ENCODE measurements around the gene BCL2L11. TPM values are rescaled to one million over a fixed set of nuclear protein-coding genes. Genes with fewer than 3 reads are reported as not detected.

Gene BCL2L11
- total RNA-seq, 6 experiments from 2014 or later: 0.67 to 0.95 (median 0.81) TPM

- TF ChIP-seq CTCF (IDR thresholded peaks at IDR 0.05): no peak
- no peaks in the 10 kb centered on the region for H3K9me3 Mint-ChIP-seq
- no peak overlapping the region for H3K27ac Mint-ChIP-seq
- no peak overlapping the region for H3K4me3 Mint-ChIP-seq
- no peaks in the 10 kb centered on the region for H3K36me3 Mint-ChIP-seq (ENCODE audit: low read depth)
- DNase-seq: no peak
- no peaks in the 10 kb centered on the region for H3K4me1 Mint-ChIP-seq (ENCODE audit: low read depth)
- no peaks in the 10 kb centered on the region; the same call in 1 of the 2 replicates for H3K27me3 Mint-ChIP-seq (ENCODE audit: insufficient read depth)
Observed at GRCh38 chr2:111145103-111145760, 24.5 kb downstream of the BCL2L11 start.

GRCh38 chr2:111145951-111146350, 25.2 kb downstream of the BCL2L11 start:
- Mint-ChIP-seq H3K27ac (no peak overlapping the region), H3K4me3 (no peak overlapping the region), H3K27me3 (ENCODE audit: insufficient read depth) (no peaks in the 10 kb centered on the region; the same call in 1 of the 2 replicates), H3K36me3 (ENCODE audit: low read depth) (no peaks in the 10 kb centered on the region), H3K4me1 (ENCODE audit: low read depth) (no peaks in the 10 kb centered on the region), H3K9me3 (no peaks in the 10 kb centered on the region)
- no peak for DNase-seq
- TF ChIP-seq CTCF (IDR thresholded peaks at IDR 0.05): no peak

GRCh38 chr2:111148225-111148873, 27.6 kb downstream of the BCL2L11 start:
- H3K27ac Mint-ChIP-seq: no peak overlapping the region
- no peak for DNase-seq
- H3K36me3 Mint-ChIP-seq (ENCODE audit: low read depth): no peaks in the 10 kb centered on the region
- H3K27me3 Mint-ChIP-seq (ENCODE audit: insufficient read depth): no peaks in the 10 kb centered on the region; the same call in 1 of the 2 replicates
- no peak for TF ChIP-seq CTCF (IDR thresholded peaks at IDR 0.05)
- no peaks in the 10 kb centered on the region for H3K4me1 Mint-ChIP-seq (ENCODE audit: low read depth)
- no peak overlapping the region for H3K4me3 Mint-ChIP-seq
- no peaks in the 10 kb centered on the region for H3K9me3 Mint-ChIP-seq

- Mint-ChIP-seq H3K27ac (no peak overlapping the region), H3K36me3 (ENCODE audit: low read depth) (no peaks in the 10 kb centered on the region)
- no peak for TF ChIP-seq CTCF (IDR thresholded peaks at IDR 0.05)
Observed at GRCh38 chr2:111148925-111149324, 28.2 kb downstream of the BCL2L11 start.

GRCh38 chr2:111149882-111150455, 29.3 kb downstream of the BCL2L11 start:
- no peak overlapping the region for H3K27ac Mint-ChIP-seq
- H3K4me3 Mint-ChIP-seq: no peak overlapping the region
- H3K36me3 Mint-ChIP-seq (ENCODE audit: low read depth): no peaks in the 10 kb centered on the region
- H3K27me3 Mint-ChIP-seq (ENCODE audit: insufficient read depth): no peaks in the 10 kb centered on the region; the same call in 1 of the 2 replicates
- DNase-seq: no peak
- no peaks in the 10 kb centered on the region for H3K9me3 Mint-ChIP-seq
- TF ChIP-seq CTCF (IDR thresholded peaks at IDR 0.05): 0 out of 2 replicates have a peak, but pooled peaks have one; percentile 15
- no peaks in the 10 kb centered on the region for H3K4me1 Mint-ChIP-seq (ENCODE audit: low read depth)

More at GRCh38 chr2:111148925-111149324, 28.2 kb downstream of the BCL2L11 start:
- no peaks in the 10 kb centered on the region for H3K9me3 Mint-ChIP-seq
- H3K4me1 Mint-ChIP-seq (ENCODE audit: low read depth): no peaks in the 10 kb centered on the region
- H3K4me3 Mint-ChIP-seq: no peak overlapping the region
- no peak for DNase-seq
- no peaks in the 10 kb centered on the region; the same call in 1 of the 2 replicates for H3K27me3 Mint-ChIP-seq (ENCODE audit: insufficient read depth)

Measured in HFFc6 (cell line).